Measurements from ENCODE around the gene NEURL3.

DNA sequence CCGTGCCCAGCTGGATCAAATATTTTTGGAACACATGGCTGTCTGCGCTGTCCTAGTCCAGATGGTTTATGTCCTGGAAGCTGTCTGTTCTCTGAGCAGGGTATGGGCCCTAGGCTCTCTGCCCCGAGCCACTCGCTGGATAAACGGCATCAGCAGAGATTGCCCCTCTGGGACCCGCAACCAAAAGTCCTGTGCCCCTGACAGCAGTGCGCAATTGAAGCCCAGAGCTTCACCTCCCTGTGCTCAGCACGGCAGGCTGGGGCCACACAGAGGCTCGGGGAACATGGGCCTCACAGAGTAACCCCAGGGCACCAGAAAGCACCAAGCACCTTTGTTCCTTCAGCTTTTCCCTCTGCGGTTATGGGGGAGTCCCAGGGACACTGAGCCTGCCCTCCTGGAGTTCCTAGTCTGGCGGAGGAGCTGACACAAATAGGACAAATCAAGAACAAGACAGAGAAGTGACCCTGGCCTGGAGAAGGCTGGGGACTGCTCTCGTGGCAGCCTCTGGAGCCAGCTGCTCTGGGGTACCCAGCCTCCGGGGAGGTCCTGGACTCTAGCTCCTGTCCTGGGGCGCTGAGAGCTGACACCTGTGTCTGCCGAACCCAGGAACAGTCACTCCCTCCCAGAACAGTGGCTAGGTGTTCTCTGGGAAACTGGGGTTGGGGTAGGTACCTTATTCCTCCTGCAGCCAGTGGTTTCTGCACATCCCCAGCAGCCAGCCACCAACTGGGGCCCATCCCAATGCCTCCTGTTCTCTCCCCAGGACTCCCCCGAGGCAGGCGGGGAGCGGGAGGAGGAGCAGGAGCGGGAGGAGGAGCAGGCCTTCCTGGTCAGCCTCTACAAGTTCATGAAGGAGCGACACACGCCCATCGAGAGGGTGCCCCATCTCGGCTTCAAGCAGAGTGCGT is 43.7 kb upstream of the NEURL3 start:
- TF ChIP-seq, protein P1, sequence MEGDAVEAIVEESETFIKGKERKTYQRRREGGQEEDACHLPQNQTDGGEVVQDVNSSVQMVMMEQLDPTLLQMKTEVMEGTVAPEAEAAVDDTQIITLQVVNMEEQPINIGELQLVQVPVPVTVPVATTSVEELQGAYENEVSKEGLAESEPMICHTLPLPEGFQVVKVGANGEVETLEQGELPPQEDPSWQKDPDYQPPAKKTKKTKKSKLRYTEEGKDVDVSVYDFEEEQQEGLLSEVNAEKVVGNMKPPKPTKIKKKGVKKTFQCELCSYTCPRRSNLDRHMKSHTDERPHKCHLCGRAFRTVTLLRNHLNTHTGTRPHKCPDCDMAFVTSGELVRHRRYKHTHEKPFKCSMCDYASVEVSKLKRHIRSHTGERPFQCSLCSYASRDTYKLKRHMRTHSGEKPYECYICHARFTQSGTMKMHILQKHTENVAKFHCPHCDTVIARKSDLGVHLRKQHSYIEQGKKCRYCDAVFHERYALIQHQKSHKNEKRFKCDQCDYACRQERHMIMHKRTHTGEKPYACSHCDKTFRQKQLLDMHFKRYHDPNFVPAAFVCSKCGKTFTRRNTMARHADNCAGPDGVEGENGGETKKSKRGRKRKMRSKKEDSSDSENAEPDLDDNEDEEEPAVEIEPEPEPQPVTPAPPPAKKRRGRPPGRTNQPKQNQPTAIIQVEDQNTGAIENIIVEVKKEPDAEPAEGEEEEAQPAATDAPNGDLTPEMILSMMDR (IDR thresholded peaks at IDR 0.05) = no peak
- no peak for TF ChIP-seq ZFX (IDR thresholded peaks at IDR 0.05; ENCODE audit: borderline replicate concordance)

Data from 22Rv1 (cell line).